Hair follicle dermal papilla cell (primary cell): Measurements from ENCODE around the gene UBP1. TPM values are rescaled to one million over a fixed set of nuclear protein-coding genes. Genes with fewer than 3 reads are reported as not detected.

Source experiments
- small RNA-seq: library from RNA; depleted of rRNA; stranded (forward); fragments of <200 nt; gene quantifications from one replicate; pipeline ENCODE3, GENCODE V24; 2012
- total RNA-seq: library from RNA; depleted of rRNA; stranded (reverse); fragments of >200 nt; gene quantifications from 2 replicates; pipeline ENCODE4 v1.2.3, GENCODE V29; 2012

Gene UBP1
- total RNA-seq, result 47.8 and 69.8 TPM in 2 replicates

GRCh38 chr3:33440328-33441224, at the start of gene UBP1:
Gene UBP1 (minus strand): TSS chr3:33440405. CDS start chr3:33439848, 557 bp downstream.

Small RNA genes within 50 kb of the gene (small RNA-seq; reads per million reads assigned to genes)
- gene RNU7-110P, result not detected

Other genes with a start within 250 kb of the UBP1 start
- gene SUSD5, start 221.6 kb downstream of the UBP1 start, total RNA-seq, result 8.4 and 16.1 TPM in 2 replicates
- gene FBXL2, start 163.0 kb downstream of the UBP1 start, total RNA-seq, result 21.3 and 25.3 TPM in 2 replicates